A549 (cell line): ENCODE results near the gene KIRREL1.

Experiments
- CHD4 ChIP-seq: fragments of 200-600 bp; sonication (generic); IDR thresholded peaks from 2 replicates; pipeline ENCODE4 v1.6.1; 2016; ENCODE audit warnings: antibody characterized with exemption, mild to moderate bottlenecking, borderline replicate concordance
- EP300 ChIP-seq, 2 experiments: fragments of >200 bp; sonication (Bioruptor Twin); formaldehyde crosslinking; IDR thresholded peaks; 2 replicates in 1 of 2; 3 replicates in 1 of 2; pipeline ENCODE4 v1.6.1; 2016 to 2017
- POLR2A ChIP-seq: IDR thresholded peaks from 2 replicates; pipeline ENCODE4 v1.6.1; 2012; ENCODE audit warnings: mild to moderate bottlenecking, low read length
- RAD21 ChIP-seq, 2 experiments: fragments of >200 bp in 1 of 2; sonication (Bioruptor Twin) in 1 of 2; formaldehyde crosslinking in 1 of 2; IDR thresholded peaks in 1 of 2; conservative IDR thresholded peaks in 1 of 2; 2 replicates in 1 of 2; 3 replicates in 1 of 2; pipeline ENCODE4 v1.6.1; 2012 to 2018; ENCODE audit warnings: inconsistent platforms in 1 of 2
- RCOR1 ChIP-seq: fragments of 150-350 bp; IDR thresholded peaks from 2 replicates; pipeline ENCODE4 v1.6.1; 2014; ENCODE audit warnings: antibody characterized with exemption, low read length, low read depth
- SMC3 ChIP-seq: fragments of >200 bp; sonication (Bioruptor Twin); formaldehyde crosslinking; IDR thresholded peaks from 3 replicates; pipeline ENCODE4 v1.6.1; 2018; ENCODE audit warnings: inconsistent platforms
- TP53 ChIP-seq: fragments of 250-450 bp; sonication (Bioruptor Pico); IDR thresholded peaks from 2 replicates; pipeline ENCODE4 v1.5.0; 2021; ENCODE audit warnings: mild to moderate bottlenecking, moderate library complexity
- USF2 ChIP-seq: fragments of 450-650 bp; IDR thresholded peaks from 2 replicates; pipeline ENCODE4 v1.6.1; 2014; ENCODE audit warnings: antibody characterized with exemption
- ZSCAN20 ChIP-seq: fragments of 250-450 bp; sonication (Bioruptor Pico); IDR thresholded peaks from 2 replicates; pipeline ENCODE4 v1.8.0; 2022; ENCODE audit warnings: mild to moderate bottlenecking, moderate library complexity
- TF ChIP-seq, protein P1 (sequence below): fragments of >200 bp; sonication (Bioruptor Twin); formaldehyde crosslinking; IDR thresholded peaks from 3 replicates; pipeline ENCODE4 v1.5.1; 2016
- TF ChIP-seq, protein P2 (sequence below): IDR thresholded peaks from 2 replicates; pipeline ENCODE4 v1.6.1; 2012

- TF ChIP-seq SMC3 (no peak), RCOR1 (no peak), RAD21 (conservative IDR thresholded peaks at IDR 0.05 in 1 of 2, IDR thresholded peaks at IDR 0.05 in 1 of 2) (no peak), POLR2A (no peak), USF2 (no peak), ZSCAN20 (CRISPR knock-in tag) (no peak), TP53 (CRISPR knock-in tag) (no peak), EP300 (IDR thresholded peaks at IDR 0.05) (no peak), CHD4 (no peak)
- TF ChIP-seq, protein P1, sequence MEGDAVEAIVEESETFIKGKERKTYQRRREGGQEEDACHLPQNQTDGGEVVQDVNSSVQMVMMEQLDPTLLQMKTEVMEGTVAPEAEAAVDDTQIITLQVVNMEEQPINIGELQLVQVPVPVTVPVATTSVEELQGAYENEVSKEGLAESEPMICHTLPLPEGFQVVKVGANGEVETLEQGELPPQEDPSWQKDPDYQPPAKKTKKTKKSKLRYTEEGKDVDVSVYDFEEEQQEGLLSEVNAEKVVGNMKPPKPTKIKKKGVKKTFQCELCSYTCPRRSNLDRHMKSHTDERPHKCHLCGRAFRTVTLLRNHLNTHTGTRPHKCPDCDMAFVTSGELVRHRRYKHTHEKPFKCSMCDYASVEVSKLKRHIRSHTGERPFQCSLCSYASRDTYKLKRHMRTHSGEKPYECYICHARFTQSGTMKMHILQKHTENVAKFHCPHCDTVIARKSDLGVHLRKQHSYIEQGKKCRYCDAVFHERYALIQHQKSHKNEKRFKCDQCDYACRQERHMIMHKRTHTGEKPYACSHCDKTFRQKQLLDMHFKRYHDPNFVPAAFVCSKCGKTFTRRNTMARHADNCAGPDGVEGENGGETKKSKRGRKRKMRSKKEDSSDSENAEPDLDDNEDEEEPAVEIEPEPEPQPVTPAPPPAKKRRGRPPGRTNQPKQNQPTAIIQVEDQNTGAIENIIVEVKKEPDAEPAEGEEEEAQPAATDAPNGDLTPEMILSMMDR = no peak
- TF ChIP-seq, protein P2, sequence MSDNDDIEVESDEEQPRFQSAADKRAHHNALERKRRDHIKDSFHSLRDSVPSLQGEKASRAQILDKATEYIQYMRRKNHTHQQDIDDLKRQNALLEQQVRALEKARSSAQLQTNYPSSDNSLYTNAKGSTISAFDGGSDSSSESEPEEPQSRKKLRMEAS = no peak
These were observed 83.0 kb downstream of the KIRREL1 start for GRCh38 chr1:158076441-158076840.
